Upper lobe of left lung (tissue), 4 donors: Measurements from ENCODE around the gene CSH1.

ENCODE experiments used
- POLR2A ChIP-seq, 4 donors: fragments of 450-650 bp; IDR thresholded peaks; one replicate each; pipeline ENCODE4 v1.5.1; 2016 to 2017; ENCODE audit warnings: antibody characterized with exemption in 4 of 4, mild to moderate bottlenecking in 2 of 4
- TF ChIP-seq, protein P1 (sequence below), 6 experiments: fragments of 450-650 bp in 4 of 6; fragments of 200-600 bp in 2 of 6; sonication (generic) in 2 of 6; IDR thresholded peaks; one replicate each; pipeline ENCODE4 v1.5.1; 2016 to 2019; ENCODE audit warnings: antibody characterized with exemption in 6 of 6

DNA sequence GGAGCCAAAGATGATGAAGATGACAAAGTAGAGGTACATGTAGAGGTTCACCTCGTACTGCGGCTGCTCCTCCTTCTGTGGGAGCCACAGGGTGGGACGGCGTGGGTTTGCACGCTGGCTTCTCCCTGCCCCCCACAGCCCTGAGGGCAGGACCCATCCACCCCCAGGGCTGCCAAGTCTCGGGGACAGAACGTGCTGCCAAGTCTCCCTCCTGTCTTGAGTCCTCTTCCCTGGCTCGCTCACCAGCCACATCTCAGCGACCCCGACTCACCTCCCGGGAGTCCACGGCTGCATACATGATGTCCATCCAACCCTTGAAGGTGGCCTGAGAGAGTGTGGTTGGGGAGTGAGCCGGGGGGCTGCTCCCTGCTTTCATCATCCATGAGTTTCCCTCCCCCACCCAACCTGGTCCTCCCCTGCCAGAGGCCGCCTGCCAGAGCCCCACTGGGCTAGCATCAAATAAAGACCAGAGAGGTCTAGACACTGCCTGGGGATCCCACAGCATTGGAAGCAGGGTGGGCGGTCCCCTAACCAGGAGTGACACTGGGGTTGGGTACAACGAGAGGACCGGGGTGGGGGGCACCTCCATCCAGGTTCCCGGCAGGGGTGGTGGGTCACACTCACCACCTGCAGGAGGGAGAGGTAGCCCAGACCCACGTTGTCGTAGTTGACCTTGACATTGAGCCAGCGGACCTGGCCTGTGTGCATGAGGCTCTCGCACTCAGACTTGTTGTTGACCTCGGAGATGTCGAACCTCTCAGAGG lies 48.5 kb upstream of the CSH1 start:
- no peak for TF ChIP-seq POLR2A (IDR thresholded peaks at IDR 0.05)
- TF ChIP-seq, protein P1, sequence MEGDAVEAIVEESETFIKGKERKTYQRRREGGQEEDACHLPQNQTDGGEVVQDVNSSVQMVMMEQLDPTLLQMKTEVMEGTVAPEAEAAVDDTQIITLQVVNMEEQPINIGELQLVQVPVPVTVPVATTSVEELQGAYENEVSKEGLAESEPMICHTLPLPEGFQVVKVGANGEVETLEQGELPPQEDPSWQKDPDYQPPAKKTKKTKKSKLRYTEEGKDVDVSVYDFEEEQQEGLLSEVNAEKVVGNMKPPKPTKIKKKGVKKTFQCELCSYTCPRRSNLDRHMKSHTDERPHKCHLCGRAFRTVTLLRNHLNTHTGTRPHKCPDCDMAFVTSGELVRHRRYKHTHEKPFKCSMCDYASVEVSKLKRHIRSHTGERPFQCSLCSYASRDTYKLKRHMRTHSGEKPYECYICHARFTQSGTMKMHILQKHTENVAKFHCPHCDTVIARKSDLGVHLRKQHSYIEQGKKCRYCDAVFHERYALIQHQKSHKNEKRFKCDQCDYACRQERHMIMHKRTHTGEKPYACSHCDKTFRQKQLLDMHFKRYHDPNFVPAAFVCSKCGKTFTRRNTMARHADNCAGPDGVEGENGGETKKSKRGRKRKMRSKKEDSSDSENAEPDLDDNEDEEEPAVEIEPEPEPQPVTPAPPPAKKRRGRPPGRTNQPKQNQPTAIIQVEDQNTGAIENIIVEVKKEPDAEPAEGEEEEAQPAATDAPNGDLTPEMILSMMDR (IDR thresholded peaks at IDR 0.05) = no peak
